NCI-H226 (cell line): ENCODE data around the gene VAV2.

Experiments used
- DNase-seq: peaks from one replicate; pipeline ENCODE4 v3.0.0-alpha.2; 2015

Gene VAV2

GRCh38 chr9:134026981-134027380 lies 34.9 kb upstream of the VAV2 start:
- no peak for DNase-seq

DNA sequence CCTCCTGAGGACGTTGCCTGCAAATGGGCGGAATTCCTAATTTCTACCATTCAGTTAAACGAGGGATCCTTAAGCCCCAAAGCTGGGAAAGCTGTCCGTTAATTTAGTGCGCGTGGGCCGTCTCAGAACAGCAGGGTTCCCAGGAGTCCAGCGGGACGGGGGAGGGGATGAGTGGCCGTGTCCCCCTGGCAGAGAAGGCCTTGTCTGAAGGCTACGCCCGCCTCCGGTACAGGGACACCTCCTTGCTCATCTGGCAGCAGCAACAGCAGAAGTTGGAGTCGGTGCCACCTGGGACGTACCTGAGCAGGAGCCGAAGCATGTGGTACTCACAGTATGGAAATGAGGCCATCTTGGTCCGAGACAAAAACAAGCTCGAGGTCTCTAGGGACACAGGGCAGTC lies 34.5 kb upstream of the VAV2 start:
- no peak for DNase-seq

DNA sequence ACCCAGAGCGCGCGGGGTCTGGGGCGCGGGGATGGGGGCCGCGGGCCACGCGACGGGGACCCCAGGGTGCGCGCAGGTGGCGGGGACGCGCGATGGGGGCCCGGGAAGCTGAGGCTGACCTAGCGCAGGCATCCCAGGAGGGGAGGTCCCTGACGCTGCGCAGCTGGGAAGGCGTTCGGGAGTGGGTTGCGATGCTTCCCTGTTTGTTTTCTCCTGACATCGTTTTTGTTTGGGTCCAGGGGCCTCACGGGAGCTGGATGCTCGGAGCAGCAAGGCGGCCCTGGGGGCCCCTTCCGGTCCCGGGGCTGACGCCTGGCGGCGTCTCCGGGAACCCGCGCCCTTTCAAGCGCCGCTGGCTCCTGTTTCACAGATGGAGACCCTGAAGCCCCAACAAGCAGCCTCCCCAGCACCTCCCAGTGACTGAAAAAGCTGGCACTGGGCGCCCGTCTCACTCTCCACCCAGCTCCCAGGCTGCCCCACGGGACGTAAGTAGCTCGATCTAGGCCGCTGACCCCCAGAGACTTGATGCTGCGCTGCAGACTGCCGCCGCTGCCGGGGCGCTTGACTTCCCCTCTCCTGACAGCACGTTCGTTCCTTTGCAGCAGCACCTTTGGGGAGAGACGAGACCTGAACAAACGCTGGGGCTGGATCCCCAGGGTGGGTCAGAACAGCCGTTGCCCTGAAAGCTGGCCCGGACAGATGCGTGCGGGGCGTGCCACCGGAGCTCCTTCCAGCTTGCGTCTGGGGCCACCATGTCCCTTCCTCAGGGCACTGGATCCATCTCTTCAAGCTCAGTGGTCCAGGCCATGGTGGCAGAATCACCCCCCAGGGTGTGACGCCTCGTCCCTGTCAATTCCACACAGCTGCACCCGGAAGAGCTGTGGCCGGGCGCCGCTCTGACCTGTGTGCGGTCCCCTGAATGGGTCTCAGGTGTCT lies 33.8 kb upstream of the VAV2 start:
- peak; percentile 2 for DNase-seq

- DNase-seq: peak; percentile 94
These were observed 32.9 kb upstream of the VAV2 start, which contains the start of gene BRD3OS for GRCh38 chr9:134024828-134025605. Gene BRD3OS, plus strand, starts transcription at chr9:134025481. Its CDS starts 1,267 bp downstream, at chr9:134026748.

DNA sequence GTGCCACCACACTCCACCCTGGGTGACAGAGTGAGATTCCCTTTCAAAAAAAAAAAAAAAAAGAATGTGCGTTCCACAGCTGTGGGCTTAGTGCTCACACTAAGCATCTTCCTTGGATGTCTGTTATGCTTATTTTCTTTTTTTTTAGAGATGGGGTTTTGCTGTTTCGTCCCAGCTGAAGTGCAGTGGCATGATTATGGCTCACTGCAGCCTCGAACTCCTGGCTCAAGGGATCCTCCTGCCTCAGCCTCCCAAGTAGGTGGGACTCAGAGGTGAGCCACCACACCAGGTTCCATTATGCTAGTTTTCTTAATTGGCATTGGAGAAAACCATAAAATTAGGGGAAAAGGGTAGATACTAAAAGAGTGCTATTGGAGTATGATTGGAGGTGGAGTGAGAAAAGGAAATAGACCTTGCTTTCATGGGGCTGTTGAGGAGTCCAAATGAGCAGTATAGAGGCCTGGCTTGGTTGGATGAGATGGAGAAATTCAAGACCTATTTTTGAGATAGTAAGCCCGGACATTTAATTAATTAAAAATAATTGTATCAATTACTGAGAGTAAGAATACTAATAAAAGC lies 32.2 kb upstream of the VAV2 start:
- no peak for DNase-seq

DNA sequence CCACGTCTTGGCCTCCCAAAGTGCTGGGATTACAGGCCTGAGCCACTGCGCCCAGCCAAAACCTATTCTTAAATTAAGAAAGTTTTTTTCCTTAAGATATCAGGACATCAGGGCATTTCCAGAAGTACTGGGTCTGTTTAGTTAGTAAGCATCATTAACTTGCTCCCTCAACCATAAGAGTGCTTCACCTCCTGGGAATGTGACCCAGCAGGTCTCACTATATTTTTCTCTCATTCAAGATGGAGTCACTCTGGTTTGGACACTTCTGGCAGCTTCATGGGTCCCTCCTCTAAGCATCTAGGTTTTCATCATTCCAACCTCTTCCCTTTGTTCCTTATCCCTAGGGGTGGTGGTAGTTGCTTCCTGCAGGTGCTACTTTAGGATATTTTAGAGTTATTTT lies 22.8 kb upstream of the VAV2 start:
- DNase-seq: no peak

DNA sequence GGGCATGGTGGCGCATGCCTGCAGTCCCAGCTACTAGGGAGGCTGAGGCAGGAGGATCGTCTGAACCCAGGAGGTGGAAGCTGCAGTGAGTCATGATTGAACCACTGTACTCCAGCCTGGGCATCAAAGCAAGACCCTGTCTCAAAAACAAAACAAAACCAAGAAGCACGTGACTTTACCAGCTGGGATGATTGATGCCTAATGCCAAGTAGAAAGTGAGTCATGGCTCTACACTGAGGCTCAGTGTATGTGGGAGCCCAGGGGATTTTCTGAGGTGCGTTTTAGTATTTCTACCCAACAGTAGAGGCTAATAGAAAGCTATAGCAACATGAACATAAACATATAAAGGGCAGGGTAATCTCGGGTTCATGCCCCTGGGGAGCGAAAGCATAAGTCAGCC lies 19.3 kb upstream of the VAV2 start:
- DNase-seq: no peak

- DNase-seq: no peak
These were observed 18.4 kb upstream of the VAV2 start for GRCh38 chr9:134010310-134011173.

DNA sequence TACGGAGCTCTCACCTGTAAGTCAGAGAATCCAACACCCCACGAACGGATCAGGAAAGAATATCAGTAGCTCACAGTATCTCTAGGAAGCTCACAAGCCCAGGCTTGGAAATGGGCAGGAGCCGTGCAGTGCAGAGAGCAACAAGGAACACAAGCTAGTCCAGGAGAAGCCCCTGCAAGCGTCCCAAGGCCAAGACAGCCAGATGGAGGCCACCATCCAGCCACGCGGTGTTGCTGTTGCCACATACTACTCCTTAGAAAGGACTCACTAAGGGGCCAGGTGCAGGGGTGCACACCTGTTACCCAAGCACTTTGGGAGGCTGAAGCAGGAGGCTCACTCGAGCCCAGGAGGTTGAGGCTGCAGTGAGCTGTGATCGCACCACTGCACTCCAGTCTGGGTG lies 15.4 kb upstream of the VAV2 start:
- DNase-seq: no peak

DNA sequence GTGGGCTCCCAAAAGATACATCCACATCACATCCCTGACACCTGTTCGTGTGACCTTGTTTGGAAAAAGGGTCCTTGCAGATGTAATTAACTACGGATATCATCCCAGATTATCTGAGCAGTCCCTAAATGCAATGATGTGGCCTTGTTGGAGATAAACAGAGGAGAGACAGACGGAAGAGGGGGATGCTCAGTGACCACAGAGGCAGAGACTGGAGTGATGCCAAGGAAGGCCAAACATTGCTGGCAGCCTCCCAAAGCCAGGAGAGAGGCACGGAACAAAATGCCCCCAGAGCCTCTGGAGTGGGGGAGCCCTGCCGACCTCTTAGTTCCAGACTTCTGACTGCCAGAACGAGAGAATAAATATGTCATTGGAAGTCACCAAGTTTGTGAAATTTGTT lies 15.0 kb upstream of the VAV2 start:
- DNase-seq: no peak

GRCh38 chr9:134005381-134005780 lies 13.3 kb upstream of the VAV2 start:
- DNase-seq: no peak

DNA sequence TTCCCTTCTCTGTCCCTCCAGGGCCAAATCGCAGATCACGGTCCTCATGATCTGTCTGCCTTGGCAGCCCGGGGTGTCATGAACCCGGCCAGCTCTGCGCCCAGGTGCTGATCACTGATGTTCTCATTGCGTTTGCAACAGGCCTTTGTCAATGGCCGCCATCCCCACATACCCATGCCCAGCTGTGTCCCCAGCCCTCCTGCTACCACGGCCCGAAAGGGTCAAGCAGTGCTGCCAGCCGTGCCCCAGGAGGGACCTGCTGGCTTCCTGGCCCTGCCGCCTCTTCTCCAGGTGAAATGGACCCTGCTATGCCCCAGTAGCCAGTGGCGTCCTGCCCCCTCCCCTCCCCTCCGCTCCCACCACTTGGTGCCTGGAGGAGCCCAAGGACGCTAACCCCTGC lies 12.8 kb upstream of the VAV2 start:
- DNase-seq: no peak

DNA sequence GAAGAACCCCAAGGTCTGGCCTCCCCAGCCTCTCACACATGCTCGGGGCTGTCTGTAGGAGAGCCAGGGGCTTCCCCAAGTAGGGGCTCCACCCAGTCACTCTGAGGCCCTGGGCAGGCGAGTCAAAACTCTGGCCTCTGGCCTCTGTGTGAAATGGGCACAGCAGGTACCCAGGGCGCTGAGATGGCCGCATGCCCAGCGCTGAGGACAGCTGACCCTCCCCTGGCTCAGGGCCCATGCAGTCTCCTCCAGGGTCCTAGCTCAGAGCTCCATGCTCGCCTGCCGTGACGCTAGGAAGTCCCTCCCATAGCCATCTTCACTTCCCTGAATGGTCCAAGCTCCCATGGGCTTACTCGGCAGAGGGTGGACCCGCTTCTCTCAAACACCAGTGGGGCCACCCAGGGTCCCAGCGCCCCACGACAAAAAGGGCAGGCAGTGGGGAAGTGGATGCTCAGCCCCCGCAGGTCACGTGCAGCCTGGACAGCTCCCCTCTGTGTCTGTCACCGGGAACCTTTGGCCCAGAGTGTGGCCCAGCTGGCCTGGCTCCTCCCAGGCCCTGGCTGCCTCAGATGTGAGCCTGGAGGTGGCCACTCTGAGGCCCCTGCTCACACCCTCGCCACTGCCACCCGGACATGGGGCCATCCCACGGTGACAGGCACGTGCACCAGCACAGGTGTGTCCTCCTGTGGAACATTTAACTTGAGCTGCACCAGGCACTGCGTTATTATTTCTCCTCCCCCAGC lies 12.2 kb upstream of the VAV2 start:
- DNase-seq: no peak

- DNase-seq: no peak
These were observed 11.1 kb upstream of the VAV2 start for GRCh38 chr9:134003237-134003636.

GRCh38 chr9:134002796-134003195 lies 10.7 kb upstream of the VAV2 start:
- DNase-seq: no peak

GRCh38 chr9:133999851-134000265 lies 7.7 kb upstream of the VAV2 start:
- DNase-seq: no peak

DNA sequence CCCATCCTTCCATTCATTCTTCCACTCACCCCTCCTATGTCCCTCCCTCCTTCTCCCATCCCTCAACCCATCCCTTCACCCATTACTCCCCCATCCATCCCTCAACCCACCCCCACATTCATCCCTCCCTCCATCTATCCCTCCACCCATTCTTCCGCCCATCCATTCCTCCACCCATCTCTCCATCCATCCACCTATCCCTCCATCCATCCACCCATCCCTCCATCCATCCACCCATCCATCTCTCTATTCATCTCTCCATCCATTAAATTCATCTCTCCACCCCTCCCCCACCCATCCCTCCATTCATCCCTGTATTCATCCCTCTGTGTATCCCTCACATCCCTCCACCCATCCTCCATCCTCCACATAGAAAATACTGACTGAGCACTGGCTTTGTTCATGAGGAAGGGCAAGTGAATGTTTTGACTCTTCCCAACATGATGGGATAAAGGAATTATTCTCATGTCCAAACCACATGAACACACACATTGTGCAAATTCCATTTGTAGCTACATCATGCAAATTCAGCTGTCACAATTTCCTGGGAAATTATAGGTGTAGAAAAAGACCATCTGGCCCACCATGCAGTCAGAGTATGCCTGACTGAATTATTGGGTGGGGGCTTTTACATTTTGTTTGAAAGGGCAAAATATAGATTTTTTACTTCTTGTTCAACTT lies 6.9 kb upstream of the VAV2 start:
- peak; percentile 7 for DNase-seq

- DNase-seq: no peak
These were observed 5.5 kb upstream of the VAV2 start for GRCh38 chr9:133997584-133997983.

DNA sequence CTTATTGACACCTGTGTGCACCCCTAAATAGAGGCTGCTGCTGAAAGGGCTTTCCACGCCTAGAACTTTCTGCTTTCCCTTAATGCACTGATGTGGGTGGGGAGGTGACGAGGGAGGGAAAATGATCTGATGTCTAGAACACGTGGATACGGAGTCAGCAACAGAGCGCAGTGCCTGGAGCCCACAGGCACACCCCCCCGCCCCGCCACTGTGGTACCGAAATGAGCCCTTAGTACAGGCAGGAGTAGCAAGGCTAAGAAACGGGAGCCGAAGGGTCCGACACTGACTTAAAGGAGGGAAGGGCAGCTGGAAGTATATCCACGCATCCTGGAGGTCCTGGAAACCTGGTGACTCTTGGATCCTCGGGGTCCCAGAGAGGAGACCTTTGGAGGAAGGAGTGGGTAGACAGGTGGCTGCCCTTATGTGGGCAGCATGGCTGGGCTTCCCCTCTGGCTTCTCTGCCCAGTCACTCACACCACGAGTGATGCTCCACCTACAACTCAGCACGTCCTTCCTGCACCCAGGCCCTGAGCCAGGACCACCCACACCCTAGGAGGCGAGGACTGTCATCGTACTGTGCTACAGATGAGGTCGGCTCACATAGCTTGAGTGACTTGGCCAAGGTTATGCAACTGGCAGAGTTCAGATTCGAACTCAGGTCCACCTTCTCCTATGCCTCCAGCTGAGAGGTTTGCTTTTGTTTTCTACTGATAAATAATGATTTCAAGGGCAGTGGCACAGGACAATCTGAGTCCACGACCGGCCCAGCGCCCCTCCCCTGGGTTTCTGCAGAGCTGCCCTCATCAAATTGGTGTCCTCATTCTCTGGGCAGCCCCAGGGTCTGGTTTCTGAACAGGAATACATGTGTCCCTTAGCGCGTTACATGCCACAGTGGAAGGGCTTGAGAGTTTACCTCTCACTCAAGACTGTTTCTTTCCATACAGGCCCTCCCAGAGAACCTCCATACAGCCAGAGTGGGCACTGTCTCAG lies 4.7 kb upstream of the VAV2 start:
- no peak for DNase-seq
